ENCODE data around the gene PRKAG2. TPM values are rescaled to one million over a fixed set of nuclear protein-coding genes. Genes with fewer than 3 reads are reported as not detected.

The PRKAG2 gene
- total RNA-seq, 4 donors from 2014 or later = 7.5 to 14.3 (median 12.2) TPM

- no peak for DNase-seq (ENCODE audit: low spot score in 2 of 2)
- WGBS, 2 donors = 88 to 91% methylated on average over 6 of the region's 6 CpGs
- intact Hi-C loops (cut with DNase I; ENCODE audit: low total_unique reads) = no loop called here
- H3K4me3 ChIP-seq (ENCODE audit: low read depth, poor library complexity, severe bottlenecking) = no peak overlapping the region
- no peak for TF ChIP-seq CTCF (IDR thresholded peaks at IDR 0.05)
- TF ChIP-seq POLR2A (IDR thresholded peaks at IDR 0.05) = no peak
These were observed 362.2 kb downstream of the PRKAG2 start for GRCh38 chr7:151514461-151515275.

- no peak overlapping the region for H3K4me3 ChIP-seq (ENCODE audit: low read depth, poor library complexity, severe bottlenecking)
- intact Hi-C loops (cut with DNase I; ENCODE audit: low total_unique reads) = no loop called here
- no peak for DNase-seq (ENCODE audit: low spot score in 2 of 2)
- TF ChIP-seq CTCF (IDR thresholded peaks at IDR 0.05) (no peak), POLR2A (IDR thresholded peaks at IDR 0.05) (no peak)
- WGBS, 2 donors = 88 to 89% methylated on average over 1 of the region's 1 CpG
These were observed 363.8 kb downstream of the PRKAG2 start for GRCh38 chr7:151513133-151513532.

- intact Hi-C loops (cut with DNase I; ENCODE audit: low total_unique reads) = no loop called here
- TF ChIP-seq CTCF (IDR thresholded peaks at IDR 0.05) (no peak), POLR2A (IDR thresholded peaks at IDR 0.05) (no peak)
- H3K4me3 ChIP-seq (ENCODE audit: low read depth, poor library complexity, severe bottlenecking) = no peak overlapping the region
- no peak for DNase-seq (ENCODE audit: low spot score in 2 of 2)
- WGBS, 2 donors = 59 to 80% methylated on average over 7 of the region's 7 CpGs
These were observed 364.6 kb downstream of the PRKAG2 start for GRCh38 chr7:151512353-151512752.

- TF ChIP-seq POLR2A (IDR thresholded peaks at IDR 0.05) (no peak), CTCF (IDR thresholded peaks at IDR 0.05) (no peak)
- WGBS, 2 donors = 84 to 93% methylated on average over 4 of the region's 4 CpGs
- intact Hi-C loops (cut with DNase I; ENCODE audit: low total_unique reads) = no loop called here
- no peak for DNase-seq (ENCODE audit: low spot score in 2 of 2)
- H3K4me3 ChIP-seq (ENCODE audit: low read depth, poor library complexity, severe bottlenecking) = no peak overlapping the region
These were observed 365.0 kb downstream of the PRKAG2 start for GRCh38 chr7:151511946-151512345.

GRCh38 chr7:151511270-151511669 is 365.6 kb downstream of the PRKAG2 start:
- H3K4me3 ChIP-seq (ENCODE audit: low read depth, poor library complexity, severe bottlenecking) = no peak overlapping the region
- 89 to 93% methylated on average over 4 of the region's 4 CpGs for WGBS, 2 donors
- TF ChIP-seq POLR2A (IDR thresholded peaks at IDR 0.05) (no peak), CTCF (IDR thresholded peaks at IDR 0.05) (no peak)
- intact Hi-C loops (cut with DNase I; ENCODE audit: low total_unique reads) = no loop called here
- no peak for DNase-seq (ENCODE audit: low spot score in 2 of 2)

Data from lower leg skin (tissue), 4 donors.